Left ventricle myocardium inferior (tissue), 1 donor: ENCODE measurements around the gene PRR9. TPM values are rescaled to one million over a fixed set of nuclear protein-coding genes. Genes with fewer than 3 reads are reported as not detected.

Source experiments
- DNase-seq: peaks from one replicate; pipeline ENCODE4 v3.0.0-alpha.2; 2020
- H3K27ac ChIP-seq: fragments of 200-600 bp; replicated peaks from 2 replicates; pipeline ENCODE4 v1.8.0; 2021
- H3K27me3 ChIP-seq: fragments of 200-600 bp; 2 replicates; pipeline ENCODE4 v1.8.0; 2021; ENCODE audit warnings: low read depth
- H3K36me3 ChIP-seq: fragments of 200-600 bp; 2 replicates; pipeline ENCODE4 v1.8.0; 2021
- H3K4me1 ChIP-seq: fragments of 200-600 bp; 2 replicates; pipeline ENCODE4 v1.8.0; 2021
- H3K4me3 ChIP-seq: fragments of 200-600 bp; 2 replicates; pipeline ENCODE4 v1.8.0; 2021; ENCODE audit warnings: mild to moderate bottlenecking, moderate library complexity
- H3K9me3 ChIP-seq: fragments of 200-600 bp; replicated peaks from 2 replicates; pipeline ENCODE4 v1.8.0; 2021
- intact Hi-C: fragments of 100-400 bp; cut with micrococcal nuclease; formaldehyde crosslinking; loops from one replicate; pipeline ENCODE4 v1.11.0; 2022
- total RNA-seq: library from RNA; stranded (reverse); fragmentation: NEBNext Ultra II Directional; extraction: Animal tissue kit (Norgen Biotek cat#: 25700); gene quantifications from one replicate; pipeline ENCODE4 v1.2.1, GENCODE V29; 2021
- TF ChIP-seq, protein P1 (sequence below): fragments of 200-600 bp; IDR thresholded peaks from 2 replicates; pipeline ENCODE4 v1.8.0; 2021; ENCODE audit warnings: antibody characterized with exemption, mild to moderate bottlenecking, borderline replicate concordance
- donor health status: DM: no; HTN: yes; CAD: no; lungs with severe emphysema.

PRR9 gene
- total RNA-seq, 1 donor from 2014 or later, result not detected

DNA sequence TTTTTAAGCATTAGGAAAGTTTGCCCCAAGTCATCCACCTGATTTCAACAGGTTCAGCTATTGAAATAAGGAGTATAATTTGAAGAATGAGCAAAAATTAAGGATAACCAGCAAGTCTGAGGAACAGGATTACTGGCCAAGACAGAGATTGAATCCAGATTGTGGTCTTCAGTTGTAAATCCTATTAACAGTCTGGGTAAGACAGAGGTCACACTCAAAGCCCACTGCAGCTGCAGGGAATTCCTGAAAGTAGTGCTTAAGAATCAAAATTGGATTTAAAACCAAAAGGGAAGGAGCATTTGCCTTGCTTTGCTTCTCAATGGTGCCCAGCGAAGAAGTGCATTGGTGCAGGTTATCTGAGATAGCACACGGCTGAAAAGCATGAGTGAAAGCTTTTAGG is 35.7 kb downstream of the PRR9 start:
- no peaks in the 10 kb centered on the region for H3K36me3 ChIP-seq
- no peaks in the 10 kb centered on the region for H3K9me3 ChIP-seq
- no peak for DNase-seq
- no peaks in the 10 kb centered on the region for H3K4me1 ChIP-seq
- intact Hi-C loops, result no loop called here
- H3K4me3 ChIP-seq, result no peak overlapping the region
- H3K27ac ChIP-seq, result no peak overlapping the region
- peaks cover 65% of the 10 kb centered on the region for H3K27me3 ChIP-seq
- TF ChIP-seq, protein P1, sequence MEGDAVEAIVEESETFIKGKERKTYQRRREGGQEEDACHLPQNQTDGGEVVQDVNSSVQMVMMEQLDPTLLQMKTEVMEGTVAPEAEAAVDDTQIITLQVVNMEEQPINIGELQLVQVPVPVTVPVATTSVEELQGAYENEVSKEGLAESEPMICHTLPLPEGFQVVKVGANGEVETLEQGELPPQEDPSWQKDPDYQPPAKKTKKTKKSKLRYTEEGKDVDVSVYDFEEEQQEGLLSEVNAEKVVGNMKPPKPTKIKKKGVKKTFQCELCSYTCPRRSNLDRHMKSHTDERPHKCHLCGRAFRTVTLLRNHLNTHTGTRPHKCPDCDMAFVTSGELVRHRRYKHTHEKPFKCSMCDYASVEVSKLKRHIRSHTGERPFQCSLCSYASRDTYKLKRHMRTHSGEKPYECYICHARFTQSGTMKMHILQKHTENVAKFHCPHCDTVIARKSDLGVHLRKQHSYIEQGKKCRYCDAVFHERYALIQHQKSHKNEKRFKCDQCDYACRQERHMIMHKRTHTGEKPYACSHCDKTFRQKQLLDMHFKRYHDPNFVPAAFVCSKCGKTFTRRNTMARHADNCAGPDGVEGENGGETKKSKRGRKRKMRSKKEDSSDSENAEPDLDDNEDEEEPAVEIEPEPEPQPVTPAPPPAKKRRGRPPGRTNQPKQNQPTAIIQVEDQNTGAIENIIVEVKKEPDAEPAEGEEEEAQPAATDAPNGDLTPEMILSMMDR, result no peak

DNA sequence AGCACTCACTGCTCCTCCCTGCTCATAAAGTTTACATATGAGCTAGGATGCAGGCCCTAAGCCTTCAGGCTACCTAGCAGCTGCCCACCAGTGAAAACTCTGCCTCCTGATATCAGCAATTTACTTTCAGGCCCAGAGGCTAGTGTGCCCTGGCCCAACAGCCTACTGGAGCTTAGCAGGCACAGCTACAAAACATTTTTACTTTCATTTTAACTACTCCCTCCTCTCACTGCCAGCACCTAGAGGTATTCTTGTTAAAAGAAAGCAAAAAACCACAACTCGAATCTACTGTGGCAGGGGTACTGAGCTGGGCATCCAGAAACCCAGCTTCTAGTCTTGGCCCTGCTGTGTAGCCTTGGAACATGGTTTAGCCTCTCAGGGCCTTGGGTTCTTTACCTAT is 36.3 kb downstream of the PRR9 start:
- Histone ChIP-seq H3K4me3 (no peak overlapping the region), H3K27me3 (peaks cover 65% of the 10 kb centered on the region), H3K27ac (no peak overlapping the region), H3K36me3 (no peaks in the 10 kb centered on the region), H3K4me1 (no peaks in the 10 kb centered on the region), H3K9me3 (no peaks in the 10 kb centered on the region)
- TF ChIP-seq, protein P1, result no peak
- DNase-seq, result no peak
- intact Hi-C loops, result no loop called here

DNA sequence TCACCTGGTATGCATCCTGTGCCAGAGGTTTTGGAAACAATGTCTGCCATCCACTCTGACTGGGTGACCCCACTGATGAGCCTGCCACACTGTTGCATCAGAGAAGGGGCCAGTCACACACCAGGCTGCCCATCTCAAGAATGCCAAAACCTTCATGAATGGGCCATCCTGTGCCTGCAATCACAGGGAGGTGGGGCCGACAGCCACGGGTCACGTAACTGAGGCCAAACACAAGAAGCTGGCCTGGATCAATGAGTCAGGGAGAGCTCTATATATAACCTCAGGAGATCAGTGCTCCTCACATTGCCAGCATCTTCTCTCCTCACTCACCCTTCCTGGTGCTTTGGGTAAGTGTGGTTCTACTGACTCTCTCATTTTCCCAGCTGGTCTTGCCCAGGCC is 42.0 kb downstream of the PRR9 start, which contains the start of gene LORICRIN:
Gene LORICRIN, plus strand, starts transcription at position 301 of the 400 bp plus-strand sequence. CDS start 1,263 bp downstream, outside the sequence.
- no peaks in the 10 kb centered on the region for H3K36me3 ChIP-seq
- no peaks in the 10 kb centered on the region for H3K9me3 ChIP-seq
- H3K4me3 ChIP-seq, result no peak within 1 kb of the TSS
- intact Hi-C loops, result no loop called here
- H3K27me3 ChIP-seq, result peaks cover 84% of the 10 kb centered on the region
- no peak within 1 kb of the TSS for H3K27ac ChIP-seq
- no peak for DNase-seq
- TF ChIP-seq, protein P1, result no peak
- peaks cover 19% of the 10 kb centered on the region for H3K4me1 ChIP-seq

DNA sequence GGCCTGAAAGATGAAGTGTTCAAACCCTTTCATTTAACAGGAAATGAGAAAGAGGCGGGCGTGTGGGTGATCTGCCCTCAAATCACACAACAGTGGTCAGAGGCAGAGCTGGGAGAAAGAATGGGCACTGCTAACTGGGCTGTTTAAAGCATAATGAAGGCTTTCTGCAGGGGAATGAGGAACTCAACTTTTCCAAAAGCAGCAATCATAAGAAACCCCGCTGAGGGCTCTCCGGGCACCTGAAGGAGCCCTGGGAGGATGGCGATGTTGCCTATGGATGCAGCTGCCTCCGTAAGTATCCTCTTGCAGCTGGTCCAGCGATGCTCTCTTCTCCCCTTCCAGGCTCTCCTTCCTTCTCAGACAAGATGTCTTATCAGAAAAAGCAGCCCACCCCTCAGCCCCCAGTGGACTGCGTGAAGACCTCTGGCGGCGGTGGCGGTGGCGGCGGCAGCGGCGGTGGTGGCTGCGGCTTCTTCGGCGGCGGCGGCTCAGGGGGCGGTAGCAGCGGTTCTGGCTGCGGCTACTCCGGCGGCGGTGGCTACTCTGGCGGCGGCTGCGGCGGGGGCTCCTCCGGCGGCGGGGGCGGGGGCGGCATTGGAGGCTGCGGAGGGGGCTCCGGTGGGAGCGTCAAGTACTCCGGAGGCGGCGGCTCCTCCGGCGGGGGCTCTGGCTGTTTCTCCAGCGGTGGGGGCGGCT is 43.3 kb downstream of the PRR9 start:
- intact Hi-C loops, result no loop called here
- TF ChIP-seq, protein P1, result no peak
- Histone ChIP-seq H3K4me1 (peaks cover 19% of the 10 kb centered on the region), H3K9me3 (no peaks in the 10 kb centered on the region), H3K27ac (no peak overlapping the region), H3K36me3 (no peaks in the 10 kb centered on the region), H3K27me3 (peaks cover 90% of the 10 kb centered on the region), H3K4me3 (peak overlapping the region; percentile 66)
- no peak for DNase-seq

DNA sequence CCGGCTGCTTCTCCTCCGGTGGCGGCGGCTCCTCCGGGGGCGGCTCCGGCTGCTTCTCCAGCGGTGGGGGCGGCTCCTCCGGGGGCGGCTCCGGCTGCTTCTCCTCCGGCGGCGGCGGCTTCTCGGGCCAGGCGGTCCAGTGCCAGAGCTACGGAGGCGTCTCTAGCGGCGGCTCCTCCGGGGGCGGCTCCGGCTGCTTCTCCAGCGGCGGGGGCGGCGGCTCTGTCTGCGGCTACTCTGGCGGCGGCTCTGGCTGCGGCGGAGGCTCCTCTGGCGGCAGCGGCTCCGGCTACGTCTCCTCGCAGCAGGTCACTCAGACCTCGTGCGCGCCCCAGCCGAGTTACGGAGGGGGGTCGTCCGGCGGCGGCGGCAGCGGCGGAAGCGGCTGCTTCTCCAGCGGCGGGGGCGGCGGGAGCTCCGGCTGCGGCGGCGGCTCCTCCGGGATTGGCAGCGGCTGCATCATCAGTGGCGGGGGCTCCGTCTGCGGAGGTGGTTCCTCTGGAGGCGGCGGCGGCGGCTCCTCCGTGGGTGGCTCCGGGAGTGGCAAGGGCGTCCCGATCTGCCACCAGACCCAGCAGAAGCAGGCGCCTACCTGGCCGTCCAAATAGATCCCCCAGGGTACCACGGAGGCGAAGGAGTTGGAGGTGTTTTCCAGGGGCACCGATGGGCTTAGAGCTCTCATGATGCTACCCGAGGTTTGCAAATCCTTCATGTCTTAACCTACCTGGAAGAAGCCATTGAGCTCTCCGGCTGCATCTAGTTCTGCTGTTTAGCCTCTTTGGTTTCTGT is 44.1 kb downstream of the PRR9 start:
- H3K27me3 ChIP-seq, result peaks cover 92% of the 10 kb centered on the region
- TF ChIP-seq, protein P1, result no peak

More for the DNA sequence above, 44.1 kb downstream of the PRR9 start:
- intact Hi-C loops, result no loop called here
- Histone ChIP-seq H3K9me3 (no peaks in the 10 kb centered on the region), H3K36me3 (no peaks in the 10 kb centered on the region), H3K27ac (no peak overlapping the region), H3K4me3 (peak overlapping the region; percentile 66), H3K4me1 (peaks cover 19% of the 10 kb centered on the region)
- DNase-seq, result peak; percentile 29
